ENCODE results near the gene MFGE8.

Gene MFGE8

GRCh38 chr15:88918738-88919137 lies 5.6 kb upstream of the MFGE8 start:
- peak; percentile 99 for DNase-seq (ENCODE audit: low spot score)

- no peak for DNase-seq (ENCODE audit: low spot score)
These were observed 4.6 kb upstream of the MFGE8 start for GRCh38 chr15:88917760-88918159.

DNA sequence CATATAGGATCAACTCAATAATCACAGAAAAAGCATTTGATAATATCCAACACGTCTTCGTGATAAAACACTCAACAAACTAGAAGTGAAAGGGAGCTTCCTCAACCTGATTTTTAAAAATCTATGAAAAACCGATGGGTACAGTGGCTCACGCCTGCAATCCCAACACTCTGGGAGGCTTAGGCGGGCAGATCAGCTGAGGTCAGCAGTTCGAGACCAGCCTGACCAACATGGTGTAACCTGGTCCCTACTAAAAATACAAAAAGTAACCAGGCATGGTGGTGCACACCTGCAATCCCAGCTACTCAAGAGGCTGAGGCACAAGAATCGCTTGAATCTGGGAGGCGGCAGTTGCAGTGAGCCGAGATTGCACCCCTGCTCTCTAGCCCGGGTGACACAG lies 2.2 kb upstream of the MFGE8 start:
- DNase-seq (ENCODE audit: low spot score), result no peak

DNA sequence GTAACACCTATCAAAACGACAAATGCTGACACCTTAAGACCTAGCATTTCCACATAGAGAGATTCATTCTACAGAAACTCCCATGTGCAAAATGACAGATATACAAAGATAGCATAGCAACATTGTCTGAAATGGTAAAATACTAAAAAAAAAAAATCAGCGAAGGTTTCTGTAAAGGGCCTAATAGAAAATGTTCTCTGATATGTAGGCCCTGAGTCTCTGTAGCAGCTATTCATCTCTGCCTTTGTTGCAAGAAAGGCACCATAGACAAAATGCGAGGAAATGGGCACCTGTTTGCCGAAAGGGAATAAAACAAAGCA lies 631 bp upstream of the MFGE8 start:
- no peak for DNase-seq (ENCODE audit: low spot score)

DNA sequence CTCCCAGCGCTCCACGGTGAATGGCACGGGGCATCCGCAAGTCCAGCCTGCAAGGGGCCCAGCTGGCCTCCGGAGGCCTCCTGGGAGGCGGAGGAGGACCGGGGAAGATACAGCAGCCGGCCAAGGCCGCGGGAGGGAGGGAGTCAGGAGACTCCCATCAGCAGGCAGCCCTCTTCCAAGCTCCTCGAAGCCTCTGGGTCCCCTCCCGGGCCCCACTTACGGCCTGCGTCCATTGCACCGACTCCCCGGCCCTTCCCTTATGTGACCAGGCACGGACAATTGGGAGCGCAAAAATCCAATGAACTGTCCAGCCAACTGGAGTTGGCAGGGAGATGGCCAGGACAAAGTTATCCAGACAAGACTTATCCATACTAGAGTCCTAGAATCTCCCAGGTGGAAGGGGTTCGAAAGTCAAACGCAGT lies 668 bp downstream of the MFGE8 start:
- no peak for DNase-seq (ENCODE audit: low spot score)

DNA sequence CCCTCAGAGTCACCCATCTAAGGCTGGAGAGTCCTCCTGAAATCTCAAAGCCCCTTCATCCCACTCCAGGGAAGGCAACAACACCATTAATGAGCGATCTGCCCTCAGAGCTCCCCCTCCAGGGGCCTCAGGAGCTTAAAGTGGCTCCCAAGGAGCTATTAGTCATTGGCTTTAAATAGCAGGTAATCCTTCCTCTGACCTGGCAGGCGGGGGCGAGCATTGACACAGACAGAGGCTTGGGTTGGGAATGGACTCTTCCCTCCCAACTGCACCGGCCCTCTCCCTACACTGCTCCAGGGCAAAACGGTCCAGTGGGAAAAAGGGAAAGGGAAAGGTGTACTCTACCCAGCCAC lies 1.4 kb downstream of the MFGE8 start:
- DNase-seq (ENCODE audit: low spot score), result peak; percentile 67

GRCh38 chr15:88909956-88910831 lies 3.0 kb downstream of the MFGE8 start:
- DNase-seq (ENCODE audit: low spot score), result peak; percentile 47

DNA sequence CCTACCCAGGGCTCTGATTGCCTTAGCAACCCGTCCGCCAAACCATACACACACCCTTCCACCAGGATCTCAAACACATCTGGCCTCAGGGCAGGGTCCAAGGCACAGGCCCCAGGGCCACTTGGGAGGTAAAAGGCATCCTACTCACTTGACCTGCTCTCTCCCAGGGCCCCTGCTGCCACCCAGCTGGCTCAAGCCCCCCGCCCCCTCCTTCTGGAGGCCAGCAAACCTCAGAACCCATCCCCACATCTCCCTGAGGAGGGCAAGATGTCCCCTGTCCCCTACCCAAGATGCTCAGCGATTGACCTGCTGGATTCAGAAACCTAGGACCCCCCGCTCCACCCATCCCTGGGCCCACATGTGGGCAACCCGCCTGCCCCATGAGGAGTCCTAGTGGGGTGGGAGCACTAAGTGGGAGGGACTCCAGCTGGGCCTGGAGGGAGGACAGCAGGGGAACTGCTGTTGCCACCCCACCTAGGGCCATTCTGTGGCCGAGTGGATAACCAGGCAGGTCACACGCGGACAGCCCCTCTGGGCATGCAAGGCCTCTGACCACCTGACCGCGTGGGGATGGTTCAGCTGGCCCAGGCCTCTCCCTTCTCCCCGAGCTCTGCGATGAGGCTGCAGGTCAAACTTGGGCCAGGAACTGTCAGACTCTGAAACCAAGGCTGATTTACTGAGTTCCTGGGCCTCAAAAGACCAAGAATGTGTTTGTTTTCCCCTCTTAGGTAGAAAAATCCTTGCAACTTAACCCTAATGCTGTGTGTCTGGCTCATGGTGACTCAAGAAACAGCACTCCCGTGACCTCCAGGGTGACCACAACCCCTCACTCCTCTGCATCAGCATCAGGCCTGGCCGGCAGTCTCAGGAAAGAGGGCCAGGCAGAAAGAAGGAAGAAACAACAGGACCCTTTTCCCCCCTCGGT lies 4.2 kb downstream of the MFGE8 start:
- DNase-seq (ENCODE audit: low spot score), result no peak

GRCh38 chr15:88908123-88908522 lies 5.1 kb downstream of the MFGE8 start:
- no peak for DNase-seq (ENCODE audit: low spot score)

- DNase-seq (ENCODE audit: low spot score), result no peak
These were observed 6.1 kb downstream of the MFGE8 start for GRCh38 chr15:88907111-88907510.

- no peak for DNase-seq (ENCODE audit: low spot score)
These were observed 6.6 kb downstream of the MFGE8 start for GRCh38 chr15:88906551-88906950.

DNA sequence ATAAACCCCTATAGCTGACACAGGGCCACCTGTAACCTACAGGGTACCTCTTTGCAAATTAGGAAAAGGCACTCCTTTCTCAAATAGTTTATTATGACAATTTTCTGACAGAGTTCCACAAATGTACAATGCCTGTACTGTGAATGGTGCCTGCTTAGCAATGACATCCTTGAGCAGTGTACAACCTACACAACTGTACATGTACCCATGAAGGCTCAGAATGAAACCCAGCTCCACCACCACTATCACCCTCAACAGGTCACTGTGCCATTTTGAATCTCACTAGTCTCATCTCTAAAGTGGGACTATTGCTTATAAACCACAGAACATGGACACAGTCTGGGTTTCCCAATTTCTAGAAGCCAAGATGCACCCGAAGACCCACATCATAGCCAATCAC lies 7.0 kb downstream of the MFGE8 start:
- DNase-seq (ENCODE audit: low spot score), result no peak

DNA sequence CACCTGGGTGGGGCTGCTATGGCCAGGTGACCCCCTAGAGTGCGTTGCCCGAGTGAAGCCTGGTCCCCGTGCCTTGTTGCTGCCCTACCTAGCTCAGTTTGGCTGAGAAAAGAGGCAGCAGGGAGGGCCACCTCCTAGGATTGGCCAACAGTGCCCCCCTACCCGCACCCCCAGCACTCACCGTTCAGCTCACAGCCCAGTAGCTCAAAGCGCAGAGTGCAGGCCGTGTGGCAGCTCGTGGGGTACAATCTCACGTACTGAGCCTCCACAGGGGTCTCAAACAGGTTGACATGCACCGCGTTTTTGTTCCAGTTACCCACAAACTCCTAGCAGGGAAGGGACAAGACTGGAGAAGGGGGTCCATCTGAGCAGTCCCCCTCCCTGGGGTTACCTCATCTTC lies 7.6 kb downstream of the MFGE8 start:
- DNase-seq (ENCODE audit: low spot score), result no peak

GRCh38 chr15:88904624-88905327 lies 8.4 kb downstream of the MFGE8 start:
- peak; percentile 75 for DNase-seq (ENCODE audit: low spot score)

- DNase-seq (ENCODE audit: low spot score), result no peak
These were observed 8.9 kb downstream of the MFGE8 start for GRCh38 chr15:88904257-88904623.

GRCh38 chr15:88902846-88903245 lies 10.3 kb downstream of the MFGE8 start:
- no peak for DNase-seq (ENCODE audit: low spot score)

DNA sequence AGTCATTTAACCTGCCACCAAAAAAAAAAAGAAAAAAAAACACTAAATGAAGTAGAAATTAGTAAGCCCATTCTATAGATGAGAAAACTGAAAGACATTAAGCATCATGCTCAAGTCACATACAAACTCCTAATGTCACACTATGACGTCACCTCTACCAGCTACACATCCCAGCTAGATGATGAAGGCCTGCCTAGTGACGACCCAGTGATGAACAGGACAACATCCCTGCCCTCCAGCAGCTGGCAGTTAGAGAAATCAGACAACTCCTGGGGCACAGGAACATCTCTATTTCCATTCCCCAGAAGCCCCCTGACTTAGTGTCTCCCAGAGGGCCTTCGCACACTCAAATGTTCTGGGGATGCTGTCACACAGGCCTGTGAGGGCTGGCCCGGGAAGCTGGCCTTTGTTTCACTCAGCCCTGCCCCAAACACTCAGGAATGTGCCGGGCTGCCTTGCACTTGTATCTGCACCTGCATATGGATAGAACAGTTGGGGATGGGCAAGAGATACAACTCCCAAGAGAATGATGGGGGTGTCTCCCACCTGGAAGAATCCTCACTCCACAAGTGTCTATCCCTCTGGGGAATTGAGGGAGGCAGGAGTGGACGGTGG lies 10.9 kb downstream of the MFGE8 start:
- no peak for DNase-seq (ENCODE audit: low spot score)

GRCh38 chr15:88901508-88902220 lies 11.5 kb downstream of the MFGE8 start:
- DNase-seq (ENCODE audit: low spot score), result no peak

- no peak for DNase-seq (ENCODE audit: low spot score)
These were observed 12.2 kb downstream of the MFGE8 start for GRCh38 chr15:88900982-88901418.

DNA sequence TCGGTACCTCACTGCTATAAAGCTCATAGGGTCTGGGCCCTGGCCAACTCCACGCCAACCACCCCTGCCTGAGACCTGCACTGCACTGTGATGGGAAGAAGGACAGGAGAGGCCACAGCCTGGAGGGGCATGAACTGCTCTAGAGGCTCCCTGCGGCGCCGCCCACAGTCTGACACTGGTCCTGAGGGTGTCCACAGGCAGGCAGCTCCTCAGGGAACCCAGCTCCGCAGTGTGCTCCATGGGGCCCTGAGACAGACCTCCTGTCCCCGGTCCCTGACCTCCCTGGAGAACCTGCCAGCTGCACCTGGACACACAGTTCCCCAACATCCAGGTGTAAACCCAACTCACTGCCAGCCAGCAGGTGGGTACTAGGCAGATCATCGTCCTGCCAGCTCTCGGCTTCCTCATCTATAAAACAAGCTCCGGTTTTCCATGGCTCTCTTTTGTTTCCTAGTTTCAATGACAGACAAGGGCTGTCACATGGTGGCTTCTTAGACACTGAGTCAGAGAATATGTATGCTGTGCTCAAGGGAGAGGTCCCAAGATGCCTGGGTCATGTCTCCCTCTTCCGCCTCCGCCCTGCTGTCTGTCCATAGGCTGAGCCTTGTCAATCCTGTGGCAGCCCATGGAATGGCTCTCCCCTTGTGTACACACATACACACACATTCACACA lies 12.7 kb downstream of the MFGE8 start:
- peak; percentile 83 for DNase-seq (ENCODE audit: low spot score)

- no peak for DNase-seq (ENCODE audit: low spot score)
These were observed 13.9 kb downstream of the MFGE8 start for GRCh38 chr15:88899251-88899650.

Data from kidney tubule cell (primary cell).